Measurements from ENCODE around the gene KIAA1328. TPM values are rescaled to one million over a fixed set of nuclear protein-coding genes. Genes with fewer than 3 reads are reported as not detected.

The KIAA1328 gene
- total RNA-seq, 4 donors from 2014 or later = 21.2 to 26.6 (median 24.8) TPM

DNA sequence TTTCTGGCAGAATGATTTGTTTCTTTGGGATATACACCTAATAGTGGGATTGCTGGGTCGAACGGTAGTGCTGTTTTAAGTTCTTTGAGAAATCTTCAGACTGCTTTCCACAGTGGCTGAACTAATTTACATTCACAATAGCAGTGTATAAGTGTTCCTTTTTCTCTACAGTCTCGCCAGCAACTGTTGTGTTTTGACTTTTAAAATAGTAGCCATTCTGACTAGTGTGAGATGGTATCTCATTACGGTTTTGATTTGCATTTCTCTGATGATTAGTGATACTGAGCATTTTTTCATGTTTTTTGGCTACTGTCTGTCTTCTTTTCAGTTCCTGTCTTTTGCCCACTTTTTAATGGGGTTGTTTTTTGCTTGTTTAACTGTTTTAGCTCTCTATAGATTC is 306.2 kb downstream of the KIAA1328 start:
- Histone ChIP-seq H3K4me3 (replicated peaks in 1 of 3) (no peak overlapping the region), H3K27me3 (no peaks in the 10 kb centered on the region), H3K36me3 (no peaks in the 10 kb centered on the region), H3K9me3 (no peaks in the 10 kb centered on the region), H3K4me1 (no peaks in the 10 kb centered on the region), H3K27ac (no peak overlapping the region)
- intact Hi-C loops (cut with DNase I) = no loop called here
- no peak for DNase-seq
- TF ChIP-seq, protein P1, sequence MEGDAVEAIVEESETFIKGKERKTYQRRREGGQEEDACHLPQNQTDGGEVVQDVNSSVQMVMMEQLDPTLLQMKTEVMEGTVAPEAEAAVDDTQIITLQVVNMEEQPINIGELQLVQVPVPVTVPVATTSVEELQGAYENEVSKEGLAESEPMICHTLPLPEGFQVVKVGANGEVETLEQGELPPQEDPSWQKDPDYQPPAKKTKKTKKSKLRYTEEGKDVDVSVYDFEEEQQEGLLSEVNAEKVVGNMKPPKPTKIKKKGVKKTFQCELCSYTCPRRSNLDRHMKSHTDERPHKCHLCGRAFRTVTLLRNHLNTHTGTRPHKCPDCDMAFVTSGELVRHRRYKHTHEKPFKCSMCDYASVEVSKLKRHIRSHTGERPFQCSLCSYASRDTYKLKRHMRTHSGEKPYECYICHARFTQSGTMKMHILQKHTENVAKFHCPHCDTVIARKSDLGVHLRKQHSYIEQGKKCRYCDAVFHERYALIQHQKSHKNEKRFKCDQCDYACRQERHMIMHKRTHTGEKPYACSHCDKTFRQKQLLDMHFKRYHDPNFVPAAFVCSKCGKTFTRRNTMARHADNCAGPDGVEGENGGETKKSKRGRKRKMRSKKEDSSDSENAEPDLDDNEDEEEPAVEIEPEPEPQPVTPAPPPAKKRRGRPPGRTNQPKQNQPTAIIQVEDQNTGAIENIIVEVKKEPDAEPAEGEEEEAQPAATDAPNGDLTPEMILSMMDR (IDR thresholded peaks at IDR 0.05) = no peak
- TF ChIP-seq POLR2A (IDR thresholded peaks at IDR 0.05) = no peak
- 91 to 94% methylated on average over 4 of the region's 4 CpGs for WGBS, 2 donors

DNA sequence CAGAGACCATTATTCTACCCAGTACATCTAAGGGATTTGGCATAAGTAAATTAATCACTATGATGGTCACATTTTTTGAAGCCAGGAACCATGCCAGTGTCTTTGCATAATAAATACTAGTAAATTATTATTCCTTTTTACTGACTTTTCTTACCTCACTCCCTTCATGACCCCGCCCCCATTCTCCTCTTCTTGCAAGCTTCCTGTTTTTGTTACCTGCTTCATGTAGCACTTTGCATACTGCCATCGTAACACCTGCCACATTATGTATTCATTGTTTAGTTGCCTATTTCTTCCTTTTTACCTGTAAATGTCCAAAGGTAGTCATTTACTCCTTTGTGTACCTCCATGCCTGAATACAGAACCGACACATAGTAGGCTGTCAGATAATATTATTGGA is 309.5 kb downstream of the KIAA1328 start:
- intact Hi-C loops (cut with DNase I) = no loop called here
- Histone ChIP-seq H3K27ac (no peak overlapping the region), H3K4me3 (replicated peaks in 1 of 3) (no peak overlapping the region), H3K27me3 (no peaks in the 10 kb centered on the region), H3K4me1 (no peaks in the 10 kb centered on the region), H3K36me3 (no peaks in the 10 kb centered on the region), H3K9me3 (no peaks in the 10 kb centered on the region)
- 96% methylated on average over 3 of the region's 3 CpGs for WGBS, 2 donors
- TF ChIP-seq, protein P1 (IDR thresholded peaks at IDR 0.05) = no peak
- TF ChIP-seq POLR2A (IDR thresholded peaks at IDR 0.05) = no peak
- no peak for DNase-seq

DNA sequence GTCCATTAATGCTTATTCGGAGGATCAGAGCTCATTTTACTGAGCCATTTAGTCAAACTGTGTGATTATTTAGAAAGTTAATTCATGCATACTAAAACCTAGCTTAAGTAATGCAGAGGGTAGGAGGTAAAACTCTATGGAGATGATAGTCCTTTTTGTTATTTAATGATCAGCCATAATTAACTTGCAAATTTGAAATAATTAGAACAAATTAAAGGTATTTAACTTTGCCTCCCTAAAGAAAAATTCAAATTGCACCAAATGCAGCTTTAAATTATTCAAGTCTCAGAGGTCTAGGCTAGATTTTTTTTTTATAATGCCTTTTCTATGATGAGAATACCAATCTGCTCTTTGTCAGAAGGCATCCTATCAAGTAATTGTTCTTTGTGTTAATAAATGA is 310.9 kb downstream of the KIAA1328 start:
- H3K27me3 ChIP-seq = no peaks in the 10 kb centered on the region
- H3K36me3 ChIP-seq = no peaks in the 10 kb centered on the region
- no peak overlapping the region for H3K4me3 ChIP-seq (replicated peaks in 1 of 3)
- 94 to 96% methylated on average over 1 of the region's 1 CpG for WGBS, 2 donors
- TF ChIP-seq POLR2A (IDR thresholded peaks at IDR 0.05) = no peak
- TF ChIP-seq, protein P1 (IDR thresholded peaks at IDR 0.05) = no peak
- intact Hi-C loops (cut with DNase I) = no loop called here
- H3K9me3 ChIP-seq = no peaks in the 10 kb centered on the region
- DNase-seq = no peak
- H3K27ac ChIP-seq = no peak overlapping the region
- H3K4me1 ChIP-seq = no peaks in the 10 kb centered on the region

DNA sequence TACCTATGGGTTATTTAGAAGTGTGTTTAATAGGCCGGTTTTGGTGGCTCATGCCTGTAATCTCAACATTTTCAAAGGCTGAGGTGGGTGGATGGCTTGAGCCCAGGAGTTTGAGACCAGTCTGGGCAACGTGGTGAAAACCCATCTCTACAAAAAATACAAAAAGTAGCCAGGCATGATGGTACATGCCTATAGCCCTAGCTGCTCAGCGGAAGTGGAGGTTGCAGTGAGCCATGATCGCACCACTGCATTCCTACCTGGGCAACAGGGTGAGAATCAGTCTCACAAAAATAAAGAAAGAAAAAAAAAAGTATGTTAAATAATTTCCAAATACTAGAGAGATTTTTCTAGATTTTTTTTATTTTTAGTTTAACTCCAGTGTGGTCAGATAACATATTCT is 316.0 kb downstream of the KIAA1328 start:
- H3K27me3 ChIP-seq = no peaks in the 10 kb centered on the region
- intact Hi-C loops (cut with DNase I) = no loop called here
- no peaks in the 10 kb centered on the region for H3K36me3 ChIP-seq
- H3K27ac ChIP-seq = no peak overlapping the region
- DNase-seq = no peak
- TF ChIP-seq POLR2A (IDR thresholded peaks at IDR 0.05) = no peak
- TF ChIP-seq, protein P1 (IDR thresholded peaks at IDR 0.05) = no peak
- WGBS, 2 donors = 89 to 92% methylated on average over 4 of the region's 4 CpGs
- H3K4me3 ChIP-seq (replicated peaks in 1 of 3) = no peak overlapping the region
- H3K9me3 ChIP-seq = no peaks in the 10 kb centered on the region
- H3K4me1 ChIP-seq = no peaks in the 10 kb centered on the region

DNA sequence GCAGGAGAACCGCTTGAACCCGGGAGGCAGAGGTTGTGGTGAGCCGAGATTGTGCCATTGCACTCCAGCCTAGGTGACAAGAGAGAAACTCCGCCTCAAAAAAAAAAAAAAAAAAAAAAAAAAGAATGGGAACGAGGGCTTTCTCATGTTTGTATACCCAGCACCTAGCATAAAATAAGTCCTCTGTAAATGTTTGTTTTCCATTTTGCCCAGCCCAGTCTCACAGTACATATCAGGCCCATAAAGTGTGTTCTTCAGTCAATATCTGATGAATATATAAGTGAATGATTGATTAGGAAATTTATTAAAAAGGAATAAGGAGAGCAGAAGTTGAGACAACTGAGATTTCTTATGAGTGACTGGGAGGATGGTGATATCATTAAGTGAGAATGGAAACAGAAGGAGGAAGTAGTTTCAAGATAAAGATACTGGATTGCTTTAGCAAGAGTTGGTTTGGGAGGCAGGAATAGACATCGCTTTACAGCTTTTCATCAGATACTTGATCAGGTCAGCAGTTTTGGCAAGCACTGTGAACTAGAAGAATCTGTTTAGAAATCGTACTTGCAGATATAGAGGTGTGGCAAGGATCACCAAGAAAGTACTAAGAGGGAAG is 327.5 kb downstream of the KIAA1328 start:
- H3K9me3 ChIP-seq = no peaks in the 10 kb centered on the region
- no peak overlapping the region for H3K27ac ChIP-seq
- TF ChIP-seq, protein P1 (IDR thresholded peaks at IDR 0.05) = no peak
- TF ChIP-seq POLR2A (IDR thresholded peaks at IDR 0.05) = no peak
- no peaks in the 10 kb centered on the region for H3K36me3 ChIP-seq
- intact Hi-C loops (cut with DNase I) = no loop called here
- no peak overlapping the region for H3K4me3 ChIP-seq (replicated peaks in 1 of 3)
- DNase-seq = no peak
- H3K27me3 ChIP-seq = no peaks in the 10 kb centered on the region
- peaks cover 0 to 12% of the 10 kb centered on the region in 2 donors for H3K4me1 ChIP-seq
- WGBS, 2 donors = 86 to 88% methylated on average over 7 of the region's 7 CpGs
